HepG2 (cell line): ENCODE results near the gene HCFC1R1. TPM values are rescaled to one million over a fixed set of nuclear protein-coding genes. Genes with fewer than 3 reads are reported as not detected.

Experiments
- ATAC-seq: fragments of 200-7000 bp; cut with Tn5 transposase; 3 replicates; pipeline ENCODE4 v1.9.1; 2020; ENCODE audit warnings: mild to moderate bottlenecking, moderate library complexity
- BruUV-seq: library from RNA; stranded (reverse); fragments of 400-500 nt; replicated peaks from 2 replicates; lab custom pipeline; 2021; lab: Mats Ljungman, UMichigan
- CTCF ChIA-PET: fragments of 300-600 bp; formaldehyde crosslinking; extraction: SDS; loops from one replicate; lab custom pipeline; 2021; ENCODE audit warnings: low total read pairs, inconsistent platforms, low intra/inter-chr PET ratio; lab: Yijun Ruan, JAX
- POLR2A ChIA-PET: fragments of 350-600 bp; sonication (Branson Sonifier 250); formaldehyde crosslinking; loops from one replicate; lab custom pipeline; 2020; ENCODE audit warnings: antibody characterized with exemption, inconsistent platforms; lab: Yijun Ruan, JAX
- DNase-seq: peaks from one replicate; pipeline ENCODE4 v3.0.0-alpha.2; 2015; ENCODE audit warnings: low spot score
- FAIRE-seq: peaks from 3 replicates; lab custom pipeline; 2011; peaks lifted over from hg19 to GRCh38; lab: Jason Lieb, UNC
- H2AFZ ChIP-seq: one replicate; pipeline ENCODE4 v1.6.1; 2011; ENCODE audit warnings: low read length, inconsistent platforms
- H3K27ac ChIP-seq: fragments of 300-600 bp; 3 replicates; pipeline ENCODE4 v1.8.0; 2011; ENCODE audit warnings: mixed run types, mild to moderate bottlenecking, mixed read lengths, low read length, inconsistent platforms; ENCODE audit not compliant: insufficient read depth; ENCODE audit errors: extremely low read length
- H3K27me3 ChIP-seq, 2 experiments: fragments of 200-600 bp in 1 of 2; 2 replicates in 1 of 2; 3 replicates in 1 of 2; pipeline versions ENCODE4 v1.6.0 to v1.8.0; 2011; ENCODE audit warnings: low read length in 2 of 2, mild to moderate bottlenecking in 2 of 2, moderate library complexity in 2 of 2, inconsistent platforms in 1 of 2; ENCODE audit not compliant: insufficient read depth in 2 of 2, control insufficient read depth in 1 of 2
- H3K36me3 ChIP-seq, 2 experiments: fragments of 200-600 bp in 1 of 2; replicated peaks in 1 of 2; 2 replicates in 1 of 2; 3 replicates in 1 of 2; pipeline versions ENCODE4 v1.5.1 to v1.8.0; 2011; ENCODE audit warnings: low read length in 2 of 2, inconsistent platforms in 1 of 2; ENCODE audit not compliant: insufficient read depth in 2 of 2, control insufficient read depth in 1 of 2
- H3K4me1 ChIP-seq: 2 replicates; pipeline ENCODE4 v1.5.1; 2012; ENCODE audit warnings: low read length, inconsistent platforms; ENCODE audit not compliant: insufficient read depth
- H3K4me2 ChIP-seq: 2 replicates; pipeline ENCODE4 v1.6.0; 2011; ENCODE audit warnings: low read depth, low read length, inconsistent platforms
- H3K4me3 ChIP-seq, 3 experiments: fragments of 200-600 bp in 1 of 3; sonication (generic), shearing (Covaris generic) in 1 of 3; replicated peaks in 1 of 3; 2 replicates each; pipeline ENCODE4 v1.5.1; 2011 to 2016; ENCODE audit warnings: low read length in 3 of 3, inconsistent platforms in 2 of 3, low read depth in 2 of 3, mild to moderate bottlenecking in 2 of 3, control low read depth in 1 of 3, mixed read lengths in 1 of 3; ENCODE audit not compliant: insufficient read depth in 1 of 3
- H3K79me2 ChIP-seq: one replicate; pipeline ENCODE4 v1.6.1; 2011; ENCODE audit warnings: low read length, inconsistent platforms; ENCODE audit not compliant: insufficient read depth
- H3K9ac ChIP-seq: 2 replicates; pipeline ENCODE4 v1.6.0; 2011; ENCODE audit warnings: mild to moderate bottlenecking, low read depth, low read length, inconsistent platforms; ENCODE audit not compliant: insufficient read depth
- H3K9me3 ChIP-seq: 2 replicates; pipeline ENCODE4 v1.5.1; 2012; ENCODE audit warnings: mild to moderate bottlenecking, low read length
- H4K20me1 ChIP-seq: 2 replicates; pipeline ENCODE4 v1.6.0; 2011; ENCODE audit warnings: inconsistent platforms, mild to moderate bottlenecking, low read length, moderate library complexity; ENCODE audit not compliant: insufficient read depth
- ATF1 ChIP-seq: IDR thresholded peaks from 2 replicates; pipeline ENCODE4 v1.6.1; 2016; ENCODE audit warnings: mild to moderate bottlenecking, control low read depth
- EED ChIP-seq: sonication (generic); formaldehyde crosslinking; IDR thresholded peaks from 2 replicates; pipeline ENCODE4 v1.5.0; 2020; ENCODE audit warnings: mild to moderate bottlenecking, missing genetic modification reagents
- ELF4 ChIP-seq: sonication (generic); formaldehyde crosslinking; IDR thresholded peaks from 2 replicates; pipeline ENCODE4 v1.5.0; 2020; ENCODE audit warnings: missing genetic modification reagents, mild to moderate bottlenecking, moderate library complexity, borderline replicate concordance
- FOXA1 ChIP-seq, 2 experiments: fragments of 450-650 bp in 1 of 2; sonication (generic) in 1 of 2; formaldehyde crosslinking in 1 of 2; IDR thresholded peaks; 2 replicates each; pipeline versions ENCODE4 v1.4.0 to v1.6.1; 2016 to 2020; ENCODE audit warnings: missing genetic modification reagents in 1 of 2
- GLI4 ChIP-seq: sonication (generic); formaldehyde crosslinking; IDR thresholded peaks from 2 replicates; pipeline ENCODE4 v1.5.1; 2020; ENCODE audit warnings: missing genetic modification reagents, mild to moderate bottlenecking, moderate library complexity, borderline replicate concordance
- REST ChIP-seq, 2 experiments: IDR thresholded peaks; 2 replicates each; pipeline ENCODE4 v1.6.1; 2011 to 2012; ENCODE audit warnings: low read length in 2 of 2, borderline replicate concordance in 1 of 2, low read depth in 1 of 2, mild to moderate bottlenecking in 1 of 2, moderate library complexity in 1 of 2
- SIX4 ChIP-seq: sonication (generic); formaldehyde crosslinking; IDR thresholded peaks from 2 replicates; pipeline ENCODE4 v1.4.0; 2020; ENCODE audit warnings: missing genetic modification reagents
- WIZ ChIP-seq: sonication (generic); formaldehyde crosslinking; IDR thresholded peaks from 2 replicates; pipeline ENCODE4 v1.5.1; 2020; ENCODE audit warnings: mild to moderate bottlenecking, missing genetic modification reagents
- ZNF556 ChIP-seq: sonication (generic); formaldehyde crosslinking; IDR thresholded peaks from 2 replicates; pipeline ENCODE4 v1.4.0; 2020; ENCODE audit warnings: mild to moderate bottlenecking, missing genetic modification reagents, borderline replicate concordance
- ZNF580 ChIP-seq: IDR thresholded peaks from 2 replicates; pipeline ENCODE4 v1.6.1; 2016; ENCODE audit warnings: low read depth, borderline replicate concordance
- ZNF83 ChIP-seq: sonication (generic); formaldehyde crosslinking; IDR thresholded peaks from 2 replicates; pipeline ENCODE4 v1.4.0; 2020; ENCODE audit warnings: missing genetic modification reagents, mild to moderate bottlenecking, borderline replicate concordance
- WGBS: methylation state at CpG from one replicate; pipeline ENCODE4 v1.1.6; 2017; ENCODE audit warnings: low lambda C conversion rate; 5-methylcytosine and 5-hydroxymethylcytosine counted together
- in situ Hi-C: cut with HindIII; loops from 2 replicates; pipeline ENCODE4 v1.10.0; 2017; ENCODE audit warnings: low pct_unique_long_range_greater_than_20kb; ENCODE audit not compliant: extremely low pct_ligation_motif_present
- intact Hi-C: fragments of 100-400 bp; cut with micrococcal nuclease; formaldehyde crosslinking; loops from one replicate; pipeline ENCODE4 v1.10.0; 2022; ENCODE audit not compliant: unreplicated experiment
- polyA plus RNA-seq, 8 experiments: library from polyadenylated mRNA; depleted of rRNA in 3 of 8; stranded (reverse) in 7 of 8; unstranded in 1 of 8; fragments of >200 nt; fragmentation: Illumina TruSeq in 4 of 8; extraction: Trizol in 4 of 8; gene quantifications; 2 replicates each; pipeline versions ENCODE4 v1.2.1 to v1.2.3, GENCODE V29; 2011 to 2016; ENCODE audit warnings: low read depth in 4 of 8, missing spikeins in 1 of 8, mixed read lengths in 1 of 8; ENCODE audit not compliant: insufficient read depth in 1 of 8
- total RNA-seq, 5 experiments: library from RNA; depleted of rRNA; stranded (reverse); fragments of >200 nt; fragmentation: Illumina TruSeq; extraction: Trizol; gene quantifications; 2 replicates each; pipeline ENCODE4 v1.2.3, GENCODE V29; 2016; ENCODE audit warnings: low read depth in 1 of 5
- TF ChIP-seq, protein P1 (sequence below): sonication (generic); formaldehyde crosslinking; IDR thresholded peaks from 2 replicates; pipeline ENCODE4 v1.4.0; 2020; ENCODE audit warnings: missing genetic modification reagents, mild to moderate bottlenecking, borderline replicate concordance

HCFC1R1 gene
- total and polyA plus RNA-seq, 2 of the 13 experiments (the other 11 are each of a cell fraction or from before 2014, with no cell fraction given) = 13.8 to 16.1 TPM

- TF ChIP-seq, protein P1, sequence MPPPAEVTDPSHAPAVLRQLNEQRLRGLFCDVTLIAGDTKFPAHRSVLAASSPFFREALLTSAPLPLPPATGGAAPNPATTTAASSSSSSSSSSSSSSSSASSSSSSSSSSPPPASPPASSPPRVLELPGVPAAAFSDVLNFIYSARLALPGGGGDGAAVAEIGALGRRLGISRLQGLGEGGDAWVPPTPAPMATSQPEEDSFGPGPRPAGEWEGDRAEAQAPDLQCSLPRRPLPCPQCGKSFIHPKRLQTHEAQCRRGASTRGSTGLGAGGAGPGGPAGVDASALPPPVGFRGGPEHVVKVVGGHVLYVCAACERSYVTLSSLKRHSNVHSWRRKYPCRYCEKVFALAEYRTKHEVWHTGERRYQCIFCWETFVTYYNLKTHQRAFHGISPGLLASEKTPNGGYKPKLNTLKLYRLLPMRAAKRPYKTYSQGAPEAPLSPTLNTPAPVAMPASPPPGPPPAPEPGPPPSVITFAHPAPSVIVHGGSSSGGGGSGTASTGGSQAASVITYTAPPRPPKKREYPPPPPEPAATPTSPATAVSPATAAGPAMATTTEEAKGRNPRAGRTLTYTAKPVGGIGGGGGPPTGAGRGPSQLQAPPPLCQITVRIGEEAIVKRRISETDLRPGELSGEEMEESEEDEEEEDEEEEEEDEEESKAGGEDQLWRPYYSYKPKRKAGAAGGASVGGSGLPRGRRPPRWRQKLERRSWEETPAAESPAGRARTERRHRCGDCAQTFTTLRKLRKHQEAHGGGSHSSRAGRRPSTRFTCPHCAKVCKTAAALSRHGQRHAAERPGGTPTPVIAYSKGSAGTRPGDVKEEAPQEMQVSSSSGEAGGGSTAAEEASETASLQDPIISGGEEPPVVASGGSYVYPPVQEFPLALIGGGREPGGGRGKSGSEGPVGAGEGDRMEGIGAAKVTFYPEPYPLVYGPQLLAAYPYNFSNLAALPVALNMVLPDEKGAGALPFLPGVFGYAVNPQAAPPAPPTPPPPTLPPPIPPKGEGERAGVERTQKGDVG (CRISPR knock-in tag) = no peak
Measured at GRCh38 chr16:3007957-3008689, 15.6 kb downstream of the HCFC1R1 start (continued).

DNA sequence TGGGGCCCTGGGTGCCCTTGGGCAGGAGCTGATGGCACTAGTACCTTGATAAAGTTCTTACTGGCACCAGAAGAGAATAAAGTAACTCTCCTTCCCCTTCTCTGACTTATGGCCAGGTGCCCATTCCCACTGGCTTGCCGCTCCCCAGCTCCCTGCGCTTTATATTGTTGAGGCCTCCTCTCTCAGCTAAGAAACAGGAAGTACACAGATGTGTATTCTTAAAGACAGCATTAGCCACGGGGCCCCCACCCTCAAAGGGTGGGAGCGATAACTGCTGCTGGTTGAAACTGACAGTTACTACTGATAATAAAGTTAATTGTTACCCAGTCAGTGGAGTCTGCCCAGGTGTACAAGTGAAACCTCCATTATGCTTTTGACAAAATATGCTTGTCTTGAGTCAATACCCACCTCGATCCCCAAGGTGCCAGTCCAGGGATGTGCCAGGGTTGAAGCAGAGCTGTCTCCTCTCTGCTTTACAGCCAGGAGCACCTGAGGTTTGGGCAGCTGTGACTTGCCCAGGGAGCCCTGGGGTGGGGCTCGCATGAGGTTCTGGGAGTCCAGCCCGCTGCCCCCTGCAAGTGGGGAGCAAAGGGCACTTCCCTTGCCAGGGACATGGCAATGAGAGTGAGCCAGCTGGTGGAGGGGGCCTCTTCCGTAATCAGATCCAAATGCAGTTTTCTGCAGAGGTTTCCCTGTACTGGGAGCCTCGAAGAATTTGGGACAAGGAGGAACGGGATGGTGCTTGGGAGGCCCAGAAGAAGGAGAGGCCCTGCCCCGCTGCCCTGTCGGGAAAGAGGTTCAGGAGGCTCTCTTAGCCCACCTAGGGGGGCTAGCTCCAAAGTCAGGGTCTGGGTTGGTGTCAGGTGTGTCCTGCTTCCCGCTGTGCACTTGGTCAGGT, 16.4 kb downstream of the HCFC1R1 start:
- 35% methylated on average over 11 of the region's 13 CpGs for WGBS
- ChIA-PET POLR2A (interaction anchor here (0.8 to 14.2 kb wide), 5 partner anchors 15 to 124 kb away, joined by 3 to 750 read pairs (median 4); partner anchors contain the start of genes CLDN6, FLYWCH2, HCFC1R1 and IL32), CTCF (no interaction called here)
- intact Hi-C loops = no loop called here
- FAIRE-seq (peak; percentile 4), ATAC-seq (0 out of 3 replicates have a peak, but pooled peaks have one; percentile 1), DNase-seq (no peak)
- in situ Hi-C loops = no loop called here
- no peaks in the 10 kb centered on the region for H4K20me1 ChIP-seq
- H3K4me2 ChIP-seq = peak overlapping the region; percentile 68
- H3K4me3 ChIP-seq = peak overlapping the region in 1 of 3 experiments; percentile 59; a peak in 2 of 6 replicates
- no peaks in the 10 kb centered on the region for H3K36me3 ChIP-seq
- H3K4me1 ChIP-seq = peaks cover 72% of the 10 kb centered on the region
- H3K27me3 ChIP-seq = peaks cover 3 to 10% of the 10 kb centered on the region in 2 experiments; a peak in 4 of 5 replicates
- H3K9me3 ChIP-seq = no peaks in the 10 kb centered on the region
- no peak overlapping the region for H2AFZ ChIP-seq
- BruUV-seq = TSS peak; percentile 43
- H3K9ac ChIP-seq = peak overlapping the region; percentile 59
- no peaks in the 10 kb centered on the region for H3K79me2 ChIP-seq
- peak overlapping the region; percentile 84 for H3K27ac ChIP-seq
- TF ChIP-seq ATF1 (CRISPR knock-in tag) = no peak
- no peak for TF ChIP-seq ZNF580
- no peak for TF ChIP-seq REST (IDR thresholded peaks at IDR 0.05; ENCODE audit: borderline replicate concordance in 1 of 2, low read depth in 1 of 2, low read length in 2 of 2)
- TF ChIP-seq ELF4 (CRISPR knock-in tag) = no peak
- TF ChIP-seq ZNF556 (CRISPR knock-in tag) = no peak
- no peak for TF ChIP-seq FOXA1 (IDR thresholded peaks at IDR 0.05)
- TF ChIP-seq FOXA1 (CRISPR knock-in tag; IDR thresholded peaks at IDR 0.05) = no peak
- no peak for TF ChIP-seq WIZ (CRISPR knock-in tag)
- no peak for TF ChIP-seq ZNF83 (CRISPR knock-in tag)
- TF ChIP-seq SIX4 (CRISPR knock-in tag) = peak; percentile 37; the same call in 1 of the 2 replicates
- TF ChIP-seq EED (CRISPR knock-in tag) = no peak
- TF ChIP-seq GLI4 (CRISPR knock-in tag) = no peak
